Calu3 (cell line): ENCODE measurements around the gene CXXC1. TPM values are rescaled to one million over a fixed set of nuclear protein-coding genes. Genes with fewer than 3 reads are reported as not detected.
A peak's percentile ranks its signal among the peaks of the same experiment; 100 is the strongest.

Experiments
- BruUV-seq: library from RNA; stranded (reverse); fragments of 400-500 nt; replicated peaks from 2 replicates; lab custom pipeline; 2021; lab: Mats Ljungman, UMichigan
- CTCF ChIA-PET: fragments of 300-600 bp; sonication (Branson Sonifier 250); formaldehyde crosslinking; loops from one replicate; lab custom pipeline; 2022; ENCODE audit warnings: antibody characterized with exemption; lab: Charles Lee
- DNase-seq: peaks from one replicate; pipeline ENCODE4 v3.0.0; 2022
- H3K27ac Mint-ChIP-seq: one replicate; pipeline ENCODE4 v1.8.0; 2022; ENCODE audit warnings: mixed read lengths; ENCODE audit not compliant: unreplicated experiment
- H3K27me3 Mint-ChIP-seq: one replicate; pipeline ENCODE4 v1.8.0; 2022; ENCODE audit warnings: mixed read lengths; ENCODE audit not compliant: unreplicated experiment
- H3K36me3 Mint-ChIP-seq: one replicate; pipeline ENCODE4 v1.8.0; 2022; ENCODE audit warnings: mild to moderate bottlenecking, moderate library complexity, mixed read lengths; ENCODE audit not compliant: insufficient read depth, unreplicated experiment
- H3K4me1 Mint-ChIP-seq: one replicate; pipeline ENCODE4 v1.8.0; 2022; ENCODE audit warnings: mild to moderate bottlenecking, low read depth, mixed read lengths; ENCODE audit not compliant: unreplicated experiment
- H3K4me3 Mint-ChIP-seq: one replicate; pipeline ENCODE4 v1.8.0; 2022; ENCODE audit warnings: mild to moderate bottlenecking, low read depth, moderate library complexity, mixed read lengths; ENCODE audit not compliant: unreplicated experiment
- H3K9me3 Mint-ChIP-seq: one replicate; pipeline ENCODE4 v1.8.0; 2022; ENCODE audit warnings: low read depth, mixed read lengths; ENCODE audit not compliant: unreplicated experiment
- intact Hi-C: fragments of 100-400 bp; cut with micrococcal nuclease; formaldehyde crosslinking; loops from one replicate; pipeline ENCODE4 v1.10.0; 2022; ENCODE audit not compliant: unreplicated experiment
- total RNA-seq: library from RNA; stranded (reverse); gene quantifications from 2 replicates; pipeline ENCODE4 v1.2.3, GENCODE V29; 2022
- TF ChIP-seq, protein P1 (sequence below): fragments of 200-600 bp; IDR thresholded peaks from one replicate; pipeline ENCODE4 v1.8.0; 2022; ENCODE audit warnings: antibody characterized with exemption; ENCODE audit not compliant: unreplicated experiment

Gene CXXC1
- total RNA-seq, 1 experiment from 2014 or later = 75.1 TPM

DNA sequence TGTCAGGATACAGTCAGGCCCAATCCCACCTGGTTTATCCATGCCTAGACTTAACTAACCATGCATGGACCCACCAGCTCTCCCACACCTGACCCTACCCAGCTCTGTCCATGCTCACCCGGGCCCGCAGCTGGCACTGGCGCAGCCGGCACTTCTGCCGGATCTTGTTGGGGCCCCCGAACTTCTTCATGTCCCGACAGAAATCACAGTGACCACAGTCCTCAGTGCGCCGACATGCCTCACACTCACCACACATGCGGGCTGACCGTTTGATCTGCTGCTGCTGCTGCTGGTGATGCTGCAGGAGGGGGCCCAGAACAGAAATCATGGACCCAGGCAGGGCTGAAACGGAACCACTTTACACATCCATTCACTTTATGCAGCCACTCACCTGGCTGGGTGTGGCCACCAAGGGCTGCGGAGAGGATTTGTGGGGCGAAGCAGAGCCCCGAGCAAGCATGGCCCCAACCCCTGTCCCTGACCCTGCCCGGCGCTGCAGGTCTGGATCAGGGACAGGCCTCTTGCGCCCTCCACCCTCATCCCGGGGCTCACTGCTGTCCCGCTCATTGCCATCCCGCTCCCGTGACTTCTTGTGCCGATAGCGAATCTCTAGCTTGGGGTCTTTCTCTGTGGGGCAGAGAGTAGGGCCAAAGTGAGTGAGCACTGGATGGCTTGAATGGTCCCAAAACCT is 1.7 kb downstream of the CXXC1 start:
- Mint-ChIP-seq H3K36me3 (peaks cover 56% of the 10 kb centered on the region), H3K27me3 (no peaks in the 10 kb centered on the region), H3K4me3 (peak overlapping the region; percentile 89), H3K4me1 (peaks cover 31% of the 10 kb centered on the region), H3K9me3 (no peaks in the 10 kb centered on the region), H3K27ac (no peak overlapping the region)
- BruUV-seq = no TSS peak
- DNase-seq = no peak
- intact Hi-C loops = loop anchor here (5.0 kb wide), 1 partner anchor 72 kb away; no protein-coding TSS in a partner anchor
- TF ChIP-seq, protein P1, sequence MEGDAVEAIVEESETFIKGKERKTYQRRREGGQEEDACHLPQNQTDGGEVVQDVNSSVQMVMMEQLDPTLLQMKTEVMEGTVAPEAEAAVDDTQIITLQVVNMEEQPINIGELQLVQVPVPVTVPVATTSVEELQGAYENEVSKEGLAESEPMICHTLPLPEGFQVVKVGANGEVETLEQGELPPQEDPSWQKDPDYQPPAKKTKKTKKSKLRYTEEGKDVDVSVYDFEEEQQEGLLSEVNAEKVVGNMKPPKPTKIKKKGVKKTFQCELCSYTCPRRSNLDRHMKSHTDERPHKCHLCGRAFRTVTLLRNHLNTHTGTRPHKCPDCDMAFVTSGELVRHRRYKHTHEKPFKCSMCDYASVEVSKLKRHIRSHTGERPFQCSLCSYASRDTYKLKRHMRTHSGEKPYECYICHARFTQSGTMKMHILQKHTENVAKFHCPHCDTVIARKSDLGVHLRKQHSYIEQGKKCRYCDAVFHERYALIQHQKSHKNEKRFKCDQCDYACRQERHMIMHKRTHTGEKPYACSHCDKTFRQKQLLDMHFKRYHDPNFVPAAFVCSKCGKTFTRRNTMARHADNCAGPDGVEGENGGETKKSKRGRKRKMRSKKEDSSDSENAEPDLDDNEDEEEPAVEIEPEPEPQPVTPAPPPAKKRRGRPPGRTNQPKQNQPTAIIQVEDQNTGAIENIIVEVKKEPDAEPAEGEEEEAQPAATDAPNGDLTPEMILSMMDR = no peak
- CTCF ChIA-PET = no interaction called here

DNA sequence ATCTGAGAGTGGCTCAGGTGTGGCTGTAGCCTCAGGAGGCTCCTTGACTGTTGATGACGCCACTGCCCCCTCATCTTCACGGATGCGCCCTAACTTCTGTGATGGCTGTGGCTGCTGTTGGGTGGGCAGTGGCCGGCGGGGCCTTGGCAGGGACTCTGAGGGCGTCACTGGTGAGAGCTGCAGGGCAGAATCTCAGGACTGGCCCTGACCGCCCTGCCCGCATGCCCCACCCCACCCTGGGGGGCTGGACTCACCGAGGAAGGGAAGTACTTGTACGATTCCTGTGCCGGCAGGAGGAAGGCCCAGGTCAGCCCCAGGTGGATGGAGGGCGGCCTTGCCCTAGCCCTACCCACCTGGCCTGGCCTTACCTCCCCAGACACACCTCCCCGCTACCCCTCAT is 2.4 kb downstream of the CXXC1 start:
- BruUV-seq = no TSS peak
- intact Hi-C loops = loop anchor here (5.0 kb wide), 1 partner anchor 72 kb away; no protein-coding TSS in a partner anchor
- Mint-ChIP-seq H3K4me3 (no peak overlapping the region), H3K27me3 (no peaks in the 10 kb centered on the region), H3K36me3 (peaks cover 63% of the 10 kb centered on the region), H3K27ac (no peak overlapping the region), H3K9me3 (no peaks in the 10 kb centered on the region), H3K4me1 (peaks cover 38% of the 10 kb centered on the region)
- CTCF ChIA-PET = interaction anchor here (1.5 kb wide), 1 partner anchor 72 kb away, joined by 3 read pairs; no protein-coding TSS in a partner anchor
- DNase-seq = no peak
- TF ChIP-seq, protein P1 = no peak

DNA sequence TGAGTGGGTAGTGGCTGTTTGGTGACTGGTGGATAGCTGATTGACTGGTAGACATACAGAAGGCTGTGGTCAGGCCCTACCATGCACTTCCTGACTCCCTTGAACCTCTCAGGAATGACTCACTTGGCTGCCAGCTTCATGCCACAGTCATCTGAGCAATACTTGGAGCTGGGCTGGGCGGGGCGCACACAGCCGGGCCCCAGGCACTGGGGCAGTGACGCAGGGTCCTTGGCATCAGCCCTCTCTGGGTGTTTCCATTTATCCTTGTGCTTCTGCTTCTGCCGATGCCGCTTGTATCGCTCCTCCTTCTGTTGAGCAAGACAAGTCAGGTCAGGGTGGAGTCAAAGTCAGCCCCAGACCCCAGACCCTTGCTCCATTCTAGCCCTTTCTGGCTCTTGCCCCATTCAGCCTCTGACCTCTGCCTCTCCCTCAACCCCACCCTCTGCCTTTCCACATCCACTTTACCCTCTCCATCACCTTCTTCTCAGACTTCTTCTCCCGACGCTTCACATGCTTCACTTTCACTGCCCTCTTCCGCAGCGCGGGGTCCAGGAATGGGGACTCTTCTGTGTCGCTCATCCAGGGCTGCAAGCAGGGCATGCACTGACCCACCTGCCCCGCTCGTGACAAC is 3.1 kb downstream of the CXXC1 start:
- intact Hi-C loops = no loop called here
- CTCF ChIA-PET = interaction anchor here (1.5 kb wide), 1 partner anchor 72 kb away, joined by 3 read pairs; no protein-coding TSS in a partner anchor
- TF ChIP-seq, protein P1 = no peak
- no TSS peak for BruUV-seq
- H3K9me3 Mint-ChIP-seq = no peaks in the 10 kb centered on the region
- no peak overlapping the region for H3K27ac Mint-ChIP-seq
- peaks cover 65% of the 10 kb centered on the region for H3K36me3 Mint-ChIP-seq
- H3K4me1 Mint-ChIP-seq = peaks cover 42% of the 10 kb centered on the region
- H3K4me3 Mint-ChIP-seq = no peak overlapping the region
- H3K27me3 Mint-ChIP-seq = no peaks in the 10 kb centered on the region
- no peak for DNase-seq

DNA sequence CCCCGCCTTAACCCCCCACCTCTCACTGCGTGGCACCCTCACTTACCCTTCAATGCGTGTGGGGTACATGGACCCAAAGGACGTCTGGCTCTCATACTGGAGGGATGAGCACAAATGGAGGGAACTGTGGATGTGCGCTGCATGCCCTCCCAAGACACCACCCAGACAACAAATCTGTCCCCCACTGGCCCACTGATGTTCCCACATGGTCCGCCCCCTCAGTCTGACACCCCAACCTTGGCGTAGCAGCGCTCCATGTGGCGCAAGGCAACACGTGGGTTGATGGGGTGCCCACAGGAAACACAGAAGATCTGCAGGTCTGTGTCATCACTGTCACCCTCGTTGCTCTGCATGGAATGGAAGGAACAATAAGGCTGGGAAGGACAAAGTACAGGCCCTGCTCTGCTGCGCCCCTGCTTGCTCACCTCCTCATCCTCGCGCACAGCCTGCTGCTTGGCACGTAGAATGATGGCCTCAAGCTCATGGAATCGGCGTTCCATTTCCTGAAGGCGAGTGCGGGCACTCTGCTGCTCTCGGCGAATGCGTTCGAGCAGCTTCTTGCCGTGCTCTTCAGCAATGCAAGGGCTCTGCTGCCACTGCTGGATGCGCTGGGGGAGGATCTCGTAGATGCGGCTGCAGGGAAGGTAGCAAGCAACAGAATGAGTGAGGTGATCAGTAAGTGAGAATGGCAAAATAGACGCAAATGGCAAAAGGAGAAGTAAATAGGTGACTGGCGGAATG is 3.9 kb downstream of the CXXC1 start:
- BruUV-seq = no TSS peak
- intact Hi-C loops = no loop called here
- DNase-seq = no peak
- H3K27ac Mint-ChIP-seq = no peak overlapping the region
- H3K27me3 Mint-ChIP-seq = no peaks in the 10 kb centered on the region
- TF ChIP-seq, protein P1 = no peak
- peaks cover 65% of the 10 kb centered on the region for H3K36me3 Mint-ChIP-seq
- CTCF ChIA-PET = interaction anchor here (1.5 kb wide), 1 partner anchor 73 kb away, joined by 3 read pairs; no protein-coding TSS in a partner anchor
- peaks cover 42% of the 10 kb centered on the region for H3K4me1 Mint-ChIP-seq
- no peak overlapping the region for H3K4me3 Mint-ChIP-seq
- no peaks in the 10 kb centered on the region for H3K9me3 Mint-ChIP-seq
